Trophoblast cell (in vitro differentiated cells and primary cell): ENCODE results near the gene KIT.

Experiments used
- DNase-seq, 2 donors: peaks; one replicate each; pipeline ENCODE4 v3.0.0-alpha.2; 2016
- H2AFZ ChIP-seq: 2 replicates; pipeline ENCODE4 v1.6.1; 2013; ENCODE audit warnings: low read length, moderate library complexity, mild to moderate bottlenecking; ENCODE audit not compliant: insufficient read depth, poor library complexity
- H2AK5ac ChIP-seq: 2 replicates; pipeline ENCODE4 v1.6.1; 2013; ENCODE audit warnings: mild to moderate bottlenecking, low read length
- H2BK120ac ChIP-seq: 2 replicates; pipeline ENCODE4 v1.6.1; 2013; ENCODE audit warnings: low read length, mild to moderate bottlenecking, moderate library complexity; ENCODE audit not compliant: insufficient read depth, poor library complexity
- H2BK12ac ChIP-seq: 2 replicates; pipeline ENCODE4 v1.6.1; 2013; ENCODE audit warnings: mild to moderate bottlenecking, low read length, moderate library complexity
- H2BK5ac ChIP-seq: 2 replicates; pipeline ENCODE4 v1.6.1; 2013; ENCODE audit warnings: low read length, low read depth, moderate library complexity, mild to moderate bottlenecking; ENCODE audit not compliant: poor library complexity
- H3K14ac ChIP-seq: 2 replicates; pipeline ENCODE4 v1.6.1; 2013; ENCODE audit warnings: mild to moderate bottlenecking, low read length
- H3K18ac ChIP-seq: 2 replicates; pipeline ENCODE4 v1.6.1; 2013; ENCODE audit warnings: mild to moderate bottlenecking, low read length
- H3K23ac ChIP-seq: 2 replicates; pipeline ENCODE4 v1.6.1; 2013; ENCODE audit warnings: low read length
- H3K27ac ChIP-seq: 2 replicates; pipeline ENCODE4 v1.5.1; 2013; ENCODE audit warnings: low read depth, mild to moderate bottlenecking, inconsistent platforms, low read length, moderate library complexity
- H3K27me3 ChIP-seq: 2 replicates; pipeline ENCODE4 v1.6.1; 2013; ENCODE audit warnings: inconsistent platforms, mild to moderate bottlenecking, low read length, moderate library complexity; ENCODE audit not compliant: insufficient read depth
- H3K36me3 ChIP-seq, 2 experiments: 1 replicate in 1 of 2; 2 replicates in 1 of 2; pipeline ENCODE4 v1.6.1; 2013; ENCODE audit warnings: low read length in 2 of 2, mild to moderate bottlenecking in 2 of 2, moderate library complexity in 1 of 2; ENCODE audit not compliant: insufficient read depth in 2 of 2, control insufficient read depth in 1 of 2
- H3K4ac ChIP-seq: 2 replicates; pipeline ENCODE4 v1.6.1; 2013; ENCODE audit warnings: low read depth, mild to moderate bottlenecking, low read length, moderate library complexity
- H3K4me1 ChIP-seq, 2 experiments: 1 replicate in 1 of 2; 2 replicates in 1 of 2; pipeline ENCODE4 v1.6.1; 2013; ENCODE audit warnings: low read length in 2 of 2, mild to moderate bottlenecking in 2 of 2, moderate library complexity in 1 of 2; ENCODE audit not compliant: insufficient read depth in 2 of 2, control insufficient read depth in 1 of 2
- H3K4me2 ChIP-seq: 2 replicates; pipeline ENCODE4 v1.6.1; 2013; ENCODE audit warnings: inconsistent platforms, mild to moderate bottlenecking, low read length, moderate library complexity
- H3K4me3 ChIP-seq: 2 replicates; pipeline ENCODE4 v1.5.1; 2013; ENCODE audit warnings: mild to moderate bottlenecking, low read depth, low read length, inconsistent platforms
- H3K79me1 ChIP-seq: one replicate; pipeline ENCODE4 v1.6.1; 2013; ENCODE audit warnings: low read length
- H3K79me2 ChIP-seq: 2 replicates; pipeline ENCODE4 v1.6.1; 2013; ENCODE audit warnings: low read length, mild to moderate bottlenecking; ENCODE audit not compliant: control insufficient read depth, insufficient read depth, poor library complexity
- H3K9ac ChIP-seq: 2 replicates; pipeline ENCODE4 v1.6.1; 2013; ENCODE audit warnings: mild to moderate bottlenecking, low read length
- H3K9me3 ChIP-seq: 2 replicates; pipeline ENCODE4 v1.6.1; 2013; ENCODE audit warnings: low read depth, mild to moderate bottlenecking, control low read depth, inconsistent platforms, low read length; ENCODE audit not compliant: insufficient read depth
- H4K12ac ChIP-seq: 2 replicates; pipeline ENCODE4 v1.6.1; 2013; ENCODE audit warnings: low read depth, mild to moderate bottlenecking, low read length, moderate library complexity
- H4K8ac ChIP-seq: 2 replicates; pipeline ENCODE4 v1.6.1; 2013; ENCODE audit warnings: low read depth, mild to moderate bottlenecking, low read length, moderate library complexity
- H4K91ac ChIP-seq: one replicate; pipeline ENCODE4 v1.6.1; 2013; ENCODE audit warnings: low read depth, mild to moderate bottlenecking, low read length, moderate library complexity
- WGBS: extraction: QIAGEN DNeasy Blood & Tissue Kit; methylation state at CpG from one replicate; pipeline ENCODE4 v1.1.7; 2013; ENCODE audit warnings: missing lambda C conversion rate; ENCODE audit not compliant: insufficient read length, insufficient coverage; ENCODE audit errors: extremely low coverage; 5-methylcytosine and 5-hydroxymethylcytosine counted together

Gene KIT

GRCh38 chr4:54696649-54697048 is 38.9 kb downstream of the KIT start:
- H3K4me2 ChIP-seq, result no peak overlapping the region
- no peaks in the 10 kb centered on the region for H3K9me3 ChIP-seq
- WGBS, result no CpG with 5 or more reads among the region's 5 CpGs

GRCh38 chr4:54700986-54701385 is 43.2 kb downstream of the KIT start:
- Histone ChIP-seq H3K36me3 (no peaks in the 10 kb centered on the region), H3K14ac (no peak overlapping the region), H3K9ac (no peak overlapping the region), H2BK120ac (no peak overlapping the region), H4K12ac (no peak overlapping the region), H4K8ac (no peak overlapping the region), H3K4me2 (no peak overlapping the region), H3K27ac (no peak overlapping the region), H3K27me3 (no peaks in the 10 kb centered on the region), H2BK12ac (no peak overlapping the region), H3K18ac (no peak overlapping the region), H3K23ac (no peak overlapping the region), H3K4me1 (no peaks in the 10 kb centered on the region), H3K9me3 (no peaks in the 10 kb centered on the region), H3K79me2 (no peaks in the 10 kb centered on the region), H2BK5ac (no peak overlapping the region), H2AFZ (no peak overlapping the region), H3K4ac (no peak overlapping the region), H3K79me1 (no peaks in the 10 kb centered on the region), H4K91ac (no peak overlapping the region), H2AK5ac (no peak overlapping the region), H3K4me3 (no peak overlapping the region)
- WGBS, result no CpG with 5 or more reads among the region's 2 CpGs
- no peak for DNase-seq

More at GRCh38 chr4:54696649-54697048, 38.9 kb downstream of the KIT start:
- Histone ChIP-seq H3K27me3 (no peaks in the 10 kb centered on the region), H3K23ac (no peak overlapping the region), H2BK5ac (no peak overlapping the region), H3K4me3 (no peak overlapping the region), H3K9ac (no peak overlapping the region), H3K27ac (no peak overlapping the region), H3K14ac (no peak overlapping the region), H3K36me3 (no peaks in the 10 kb centered on the region), H3K4me1 (no peaks in the 10 kb centered on the region), H3K18ac (no peak overlapping the region), H2BK12ac (no peak overlapping the region), H4K91ac (no peak overlapping the region), H3K79me1 (no peaks in the 10 kb centered on the region), H2AFZ (no peak overlapping the region), H3K4ac (no peak overlapping the region), H3K79me2 (no peaks in the 10 kb centered on the region), H2BK120ac (no peak overlapping the region), H4K12ac (no peak overlapping the region), H2AK5ac (no peak overlapping the region), H4K8ac (no peak overlapping the region)
- peak; percentile 11 to 62 for DNase-seq

GRCh38 chr4:54703182-54703581 is 45.4 kb downstream of the KIT start:
- H3K4ac ChIP-seq, result no peak overlapping the region
- no peak overlapping the region for H3K9ac ChIP-seq
- H3K14ac ChIP-seq, result no peak overlapping the region
- H3K79me1 ChIP-seq, result no peaks in the 10 kb centered on the region
- H3K4me3 ChIP-seq, result no peak overlapping the region
- no peak overlapping the region for H3K18ac ChIP-seq
- no peak overlapping the region for H4K91ac ChIP-seq
- H3K79me2 ChIP-seq, result no peaks in the 10 kb centered on the region
- WGBS, result no CpG with 5 or more reads among the region's 4 CpGs
- H2BK12ac ChIP-seq, result no peak overlapping the region
- H3K23ac ChIP-seq, result no peak overlapping the region
- no peak overlapping the region for H4K12ac ChIP-seq
- H2BK120ac ChIP-seq, result no peak overlapping the region
- H3K36me3 ChIP-seq, result no peaks in the 10 kb centered on the region
- no peak overlapping the region for H2BK5ac ChIP-seq
- no peak for DNase-seq
- H4K8ac ChIP-seq, result no peak overlapping the region
- no peaks in the 10 kb centered on the region for H3K4me1 ChIP-seq
- no peak overlapping the region for H2AK5ac ChIP-seq
- H2AFZ ChIP-seq, result no peak overlapping the region
- no peaks in the 10 kb centered on the region for H3K27me3 ChIP-seq
- H3K9me3 ChIP-seq, result no peaks in the 10 kb centered on the region
- H3K4me2 ChIP-seq, result no peak overlapping the region
- no peak overlapping the region for H3K27ac ChIP-seq

- Histone ChIP-seq H3K18ac (no peak overlapping the region), H3K9ac (no peak overlapping the region), H3K79me2 (no peaks in the 10 kb centered on the region), H2AK5ac (no peak overlapping the region), H3K79me1 (no peaks in the 10 kb centered on the region), H3K4ac (no peak overlapping the region), H3K9me3 (no peaks in the 10 kb centered on the region), H3K36me3 (no peaks in the 10 kb centered on the region), H3K4me2 (no peak overlapping the region), H3K4me1 (no peaks in the 10 kb centered on the region), H2AFZ (no peak overlapping the region), H3K4me3 (no peak overlapping the region), H4K91ac (no peak overlapping the region), H4K8ac (no peak overlapping the region), H4K12ac (no peak overlapping the region), H3K27ac (no peak overlapping the region), H3K23ac (no peak overlapping the region), H2BK120ac (no peak overlapping the region), H2BK5ac (no peak overlapping the region), H2BK12ac (no peak overlapping the region), H3K27me3 (no peaks in the 10 kb centered on the region), H3K14ac (no peak overlapping the region)
- DNase-seq, result no peak
- WGBS, result no CpG with 5 or more reads among the region's 3 CpGs
Measured at GRCh38 chr4:54707406-54707805, 49.6 kb downstream of the KIT start.
